HFFc6 (cell line): ENCODE results near the gene C1QL2. TPM values are rescaled to one million over a fixed set of nuclear protein-coding genes. Genes with fewer than 3 reads are reported as not detected.

Source experiments
- DNase-seq: peaks from one replicate; pipeline ENCODE4 v3.0.0-alpha.2; 2018
- H3K27ac Mint-ChIP-seq: 2 replicates; pipeline ENCODE4 v1.8.0; 2020; ENCODE audit warnings: mild to moderate bottlenecking, mixed read lengths
- H3K27me3 Mint-ChIP-seq: 2 replicates; pipeline ENCODE4 v1.8.0; 2021; ENCODE audit warnings: mild to moderate bottlenecking, moderate library complexity, mixed read lengths; ENCODE audit not compliant: insufficient read depth
- H3K36me3 Mint-ChIP-seq: 2 replicates; pipeline ENCODE4 v1.8.0; 2021; ENCODE audit warnings: low read depth, mixed read lengths
- H3K4me1 Mint-ChIP-seq: 2 replicates; pipeline ENCODE4 v1.8.0; 2020; ENCODE audit warnings: low read depth, mixed read lengths
- H3K4me3 Mint-ChIP-seq: 2 replicates; pipeline ENCODE4 v1.8.0; 2020; ENCODE audit warnings: mild to moderate bottlenecking, moderate library complexity, mixed read lengths
- H3K9me3 Mint-ChIP-seq: 2 replicates; pipeline ENCODE4 v1.8.0; 2020; ENCODE audit warnings: mild to moderate bottlenecking, mixed read lengths
- total RNA-seq, 6 experiments: library from RNA; stranded (reverse); fragmentation: NEBNext Ultra II Directional; extraction: Animal tissue kit (Norgen Biotek cat#: 25700); gene quantifications; 2 replicates in 1 of 6; 3 replicates in 5 of 6; pipeline ENCODE4 v1.2.3, GENCODE V29; 2021
- TF ChIP-seq, protein P1 (sequence below): fragments of 200-600 bp; sonication (generic); IDR thresholded peaks from 2 replicates; pipeline ENCODE4 v1.5.0; 2021; ENCODE audit warnings: antibody characterized with exemption, mild to moderate bottlenecking

C1QL2 gene
- total RNA-seq, 6 experiments from 2014 or later, result not detected

GRCh38 chr2:119179202-119179601 is 20.7 kb upstream of the C1QL2 start:
- Mint-ChIP-seq H3K36me3 (no peaks in the 10 kb centered on the region), H3K4me1 (peaks cover 15% of the 10 kb centered on the region), H3K9me3 (no peaks in the 10 kb centered on the region), H3K4me3 (no peak overlapping the region), H3K27ac (peak overlapping the region; percentile 60; the same call in 1 of the 2 replicates), H3K27me3 (peaks cover 9% of the 10 kb centered on the region)
- DNase-seq, result peak; percentile 19
- TF ChIP-seq, protein P1, sequence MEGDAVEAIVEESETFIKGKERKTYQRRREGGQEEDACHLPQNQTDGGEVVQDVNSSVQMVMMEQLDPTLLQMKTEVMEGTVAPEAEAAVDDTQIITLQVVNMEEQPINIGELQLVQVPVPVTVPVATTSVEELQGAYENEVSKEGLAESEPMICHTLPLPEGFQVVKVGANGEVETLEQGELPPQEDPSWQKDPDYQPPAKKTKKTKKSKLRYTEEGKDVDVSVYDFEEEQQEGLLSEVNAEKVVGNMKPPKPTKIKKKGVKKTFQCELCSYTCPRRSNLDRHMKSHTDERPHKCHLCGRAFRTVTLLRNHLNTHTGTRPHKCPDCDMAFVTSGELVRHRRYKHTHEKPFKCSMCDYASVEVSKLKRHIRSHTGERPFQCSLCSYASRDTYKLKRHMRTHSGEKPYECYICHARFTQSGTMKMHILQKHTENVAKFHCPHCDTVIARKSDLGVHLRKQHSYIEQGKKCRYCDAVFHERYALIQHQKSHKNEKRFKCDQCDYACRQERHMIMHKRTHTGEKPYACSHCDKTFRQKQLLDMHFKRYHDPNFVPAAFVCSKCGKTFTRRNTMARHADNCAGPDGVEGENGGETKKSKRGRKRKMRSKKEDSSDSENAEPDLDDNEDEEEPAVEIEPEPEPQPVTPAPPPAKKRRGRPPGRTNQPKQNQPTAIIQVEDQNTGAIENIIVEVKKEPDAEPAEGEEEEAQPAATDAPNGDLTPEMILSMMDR, result no peak

- Mint-ChIP-seq H3K27me3 (peaks cover 6% of the 10 kb centered on the region), H3K4me1 (peaks cover 15% of the 10 kb centered on the region), H3K4me3 (no peak overlapping the region), H3K27ac (no peak overlapping the region), H3K36me3 (no peaks in the 10 kb centered on the region), H3K9me3 (no peaks in the 10 kb centered on the region)
- TF ChIP-seq, protein P1, result no peak
- no peak for DNase-seq
Measured at GRCh38 chr2:119178776-119179175, 20.2 kb upstream of the C1QL2 start.

DNA sequence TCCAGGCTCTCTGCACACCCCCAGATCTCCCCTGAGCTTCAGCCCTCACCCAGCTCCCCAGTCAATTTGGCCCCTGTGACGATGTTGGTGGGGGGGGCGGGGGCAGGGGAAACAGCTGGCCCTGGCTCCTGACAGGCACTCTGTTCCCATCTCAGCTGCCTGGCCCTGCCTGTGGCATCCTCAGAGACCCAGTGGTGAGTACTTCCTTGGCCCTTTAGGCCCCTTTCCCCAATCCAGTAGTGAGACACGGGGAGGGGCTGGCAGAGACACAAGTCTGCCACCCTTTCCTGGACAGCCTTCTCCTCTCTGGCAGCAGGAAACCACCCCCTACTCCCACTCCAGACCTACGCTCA is 19.3 kb upstream of the C1QL2 start:
- H3K36me3 Mint-ChIP-seq, result no peaks in the 10 kb centered on the region
- H3K27ac Mint-ChIP-seq, result no peak overlapping the region
- no peak for DNase-seq
- H3K27me3 Mint-ChIP-seq, result peaks cover 6% of the 10 kb centered on the region
- peaks cover 15% of the 10 kb centered on the region for H3K4me1 Mint-ChIP-seq
- TF ChIP-seq, protein P1, result no peak
- no peak overlapping the region for H3K4me3 Mint-ChIP-seq
- no peaks in the 10 kb centered on the region for H3K9me3 Mint-ChIP-seq

- no peak overlapping the region for H3K27ac Mint-ChIP-seq
- H3K36me3 Mint-ChIP-seq, result no peaks in the 10 kb centered on the region
- peaks cover 15% of the 10 kb centered on the region for H3K4me1 Mint-ChIP-seq
- TF ChIP-seq, protein P1, result no peak
- H3K4me3 Mint-ChIP-seq, result no peak overlapping the region
- no peaks in the 10 kb centered on the region for H3K9me3 Mint-ChIP-seq
- peaks cover 8% of the 10 kb centered on the region for H3K27me3 Mint-ChIP-seq
- DNase-seq, result no peak
Measured at GRCh38 chr2:119177171-119177837, 18.8 kb upstream of the C1QL2 start.

DNA sequence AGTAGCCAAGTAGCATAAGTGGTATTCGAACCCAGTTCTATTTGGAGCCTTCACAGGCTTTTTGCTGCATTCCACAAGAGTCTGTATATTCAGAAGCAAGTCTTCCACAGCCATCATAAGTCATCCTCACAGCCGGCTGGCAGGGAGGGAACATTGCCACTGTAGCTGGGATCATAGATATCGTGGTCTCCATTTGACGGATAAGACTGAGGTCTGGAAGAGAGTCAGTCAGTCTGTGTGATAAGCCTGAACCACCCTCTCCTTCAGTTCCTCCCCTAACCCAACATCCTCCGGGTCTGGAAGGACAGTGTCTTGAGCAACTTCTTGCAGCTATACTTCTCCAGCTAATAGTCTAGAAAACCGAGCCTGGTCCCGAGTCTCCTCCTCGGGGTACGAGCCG is 17.0 kb upstream of the C1QL2 start:
- H3K27ac Mint-ChIP-seq, result no peak overlapping the region
- H3K9me3 Mint-ChIP-seq, result no peaks in the 10 kb centered on the region
- H3K4me1 Mint-ChIP-seq, result peaks cover 15% of the 10 kb centered on the region
- no peaks in the 10 kb centered on the region for H3K36me3 Mint-ChIP-seq
- no peak for DNase-seq
- peaks cover 12% of the 10 kb centered on the region for H3K27me3 Mint-ChIP-seq
- H3K4me3 Mint-ChIP-seq, result no peak overlapping the region
- TF ChIP-seq, protein P1, result no peak
